GM18858 (cell line): ENCODE measurements around the gene LRBA.
"Not testable (repeated sequence)": the region's sequence is repeated elsewhere in the genome, so short reads cannot be mapped to it uniquely, and the experiment has no call there.

Source experiments
- ATAC-seq: cut with Tn5 transposase; IDR thresholded peaks from one replicate; pipeline ENCODE4 v1.9.1; 2021; ENCODE audit not compliant: unreplicated experiment

Gene LRBA

GRCh38 chr4:150978738-150979575, 36.1 kb downstream of the LRBA start:
- no peak for ATAC-seq

GRCh38 chr4:150976478-150977118, 38.5 kb downstream of the LRBA start:
- no peak for ATAC-seq

- ATAC-seq = no peak
These were observed 40.3 kb downstream of the LRBA start for GRCh38 chr4:150974750-150975149.

GRCh38 chr4:150974252-150974640, 40.8 kb downstream of the LRBA start:
- ATAC-seq = no peak

- ATAC-seq = no peak
These were observed 41.3 kb downstream of the LRBA start for GRCh38 chr4:150973626-150974251.

- ATAC-seq = no peak
These were observed 42.5 kb downstream of the LRBA start for GRCh38 chr4:150972592-150972991.

GRCh38 chr4:150971901-150972300, 43.2 kb downstream of the LRBA start:
- no peak for ATAC-seq

GRCh38 chr4:150970685-150971151, 44.4 kb downstream of the LRBA start:
- peak; percentile 89 for ATAC-seq

- no peak for ATAC-seq
These were observed 50.3 kb downstream of the LRBA start for GRCh38 chr4:150964754-150965153.

- not testable (repeated sequence) for ATAC-seq
These were observed 51.3 kb downstream of the LRBA start for GRCh38 chr4:150963602-150964345.

GRCh38 chr4:150962245-150962644, 52.8 kb downstream of the LRBA start:
- ATAC-seq = no peak

- no peak for ATAC-seq
These were observed 53.5 kb downstream of the LRBA start for GRCh38 chr4:150961566-150961965.

- ATAC-seq = no peak
These were observed 54.3 kb downstream of the LRBA start for GRCh38 chr4:150960818-150961217.

- ATAC-seq = no peak
These were observed 55.0 kb downstream of the LRBA start for GRCh38 chr4:150960079-150960478.

GRCh38 chr4:150957981-150958380, 57.1 kb downstream of the LRBA start:
- ATAC-seq = not testable (repeated sequence)

GRCh38 chr4:150957095-150957494, 58.0 kb downstream of the LRBA start:
- ATAC-seq = not testable (repeated sequence)

- ATAC-seq = not testable (repeated sequence)
These were observed 61.2 kb downstream of the LRBA start for GRCh38 chr4:150953916-150954315.

GRCh38 chr4:150952167-150952845, 62.8 kb downstream of the LRBA start:
- ATAC-seq = no peak

GRCh38 chr4:150950657-150951288, 64.3 kb downstream of the LRBA start:
- peak; percentile 63 for ATAC-seq

- no peak for ATAC-seq
These were observed 65.1 kb downstream of the LRBA start for GRCh38 chr4:150949943-150950342.
